Dendritic cell treated with granulocyte-macrophage colony-stimulating factor and Interleukin-4, amounts not matched to agents 40 ng/mL and 50 ng/mL, for 4 days (primary cell): ENCODE results near the gene ABLIM2.

Source experiments
- H3K27ac Mint-ChIP-seq: one replicate; pipeline ENCODE4 v1.8.0; 2022; ENCODE audit warnings: mild to moderate bottlenecking, mixed read lengths
- H3K27me3 Mint-ChIP-seq: one replicate; pipeline ENCODE4 v1.8.0; 2022; ENCODE audit warnings: mild to moderate bottlenecking, mixed read lengths
- H3K36me3 Mint-ChIP-seq: one replicate; pipeline ENCODE4 v1.8.0; 2022; ENCODE audit warnings: low read depth, mixed read lengths
- H3K4me1 Mint-ChIP-seq: one replicate; pipeline ENCODE4 v1.8.0; 2022; ENCODE audit warnings: low read depth, mixed read lengths
- H3K4me3 Mint-ChIP-seq: one replicate; pipeline ENCODE4 v1.8.0; 2022; ENCODE audit warnings: mild to moderate bottlenecking, moderate library complexity, mixed read lengths
- H3K9me3 Mint-ChIP-seq: one replicate; pipeline ENCODE4 v1.8.0; 2022; ENCODE audit warnings: mixed read lengths
- intact Hi-C: fragments of 100-400 bp; cut with micrococcal nuclease; formaldehyde crosslinking; loops from one replicate; pipeline ENCODE4 v1.15.0; 2022

Gene ABLIM2

GRCh38 chr4:8038083-8038482 lies 120.5 kb downstream of the ABLIM2 start:
- Mint-ChIP-seq H3K36me3 (no peaks in the 10 kb centered on the region), H3K27me3 (peaks cover 25% of the 10 kb centered on the region), H3K4me1 (no peaks in the 10 kb centered on the region), H3K4me3 (no peak overlapping the region), H3K27ac (no peak overlapping the region), H3K9me3 (no peaks in the 10 kb centered on the region)
- intact Hi-C loops = no loop called here

- H3K4me3 Mint-ChIP-seq = no peak overlapping the region
- intact Hi-C loops = no loop called here
- H3K36me3 Mint-ChIP-seq = no peaks in the 10 kb centered on the region
- H3K4me1 Mint-ChIP-seq = no peaks in the 10 kb centered on the region
- H3K27me3 Mint-ChIP-seq = peaks cover 22% of the 10 kb centered on the region
- no peaks in the 10 kb centered on the region for H3K9me3 Mint-ChIP-seq
- H3K27ac Mint-ChIP-seq = no peak overlapping the region
Measured at GRCh38 chr4:8037150-8037769, 121.4 kb downstream of the ABLIM2 start.

DNA sequence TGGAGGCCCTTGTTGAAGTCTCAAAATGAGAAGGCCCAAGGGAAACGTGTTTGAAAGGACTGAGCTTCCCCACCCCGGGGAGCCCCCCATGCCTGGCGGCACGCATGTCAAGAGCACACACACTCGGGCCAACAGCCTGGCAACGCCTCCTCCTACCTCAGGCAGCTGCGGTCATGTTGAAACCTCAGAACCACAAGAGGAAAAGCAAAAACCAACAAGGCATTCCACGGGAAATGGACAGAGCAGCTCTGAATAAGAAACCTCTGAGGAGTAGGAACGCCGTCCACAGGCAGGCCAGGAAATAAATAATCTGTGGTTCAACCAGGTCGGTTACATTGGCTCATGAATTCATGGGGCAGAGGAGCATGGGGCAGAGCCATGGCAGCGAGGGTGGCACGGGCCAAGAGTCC lies 123.2 kb downstream of the ABLIM2 start:
- Mint-ChIP-seq H3K36me3 (no peaks in the 10 kb centered on the region), H3K9me3 (no peaks in the 10 kb centered on the region), H3K27me3 (peaks cover 20% of the 10 kb centered on the region), H3K27ac (no peak overlapping the region), H3K4me1 (no peaks in the 10 kb centered on the region), H3K4me3 (no peak overlapping the region)
- intact Hi-C loops = no loop called here

DNA sequence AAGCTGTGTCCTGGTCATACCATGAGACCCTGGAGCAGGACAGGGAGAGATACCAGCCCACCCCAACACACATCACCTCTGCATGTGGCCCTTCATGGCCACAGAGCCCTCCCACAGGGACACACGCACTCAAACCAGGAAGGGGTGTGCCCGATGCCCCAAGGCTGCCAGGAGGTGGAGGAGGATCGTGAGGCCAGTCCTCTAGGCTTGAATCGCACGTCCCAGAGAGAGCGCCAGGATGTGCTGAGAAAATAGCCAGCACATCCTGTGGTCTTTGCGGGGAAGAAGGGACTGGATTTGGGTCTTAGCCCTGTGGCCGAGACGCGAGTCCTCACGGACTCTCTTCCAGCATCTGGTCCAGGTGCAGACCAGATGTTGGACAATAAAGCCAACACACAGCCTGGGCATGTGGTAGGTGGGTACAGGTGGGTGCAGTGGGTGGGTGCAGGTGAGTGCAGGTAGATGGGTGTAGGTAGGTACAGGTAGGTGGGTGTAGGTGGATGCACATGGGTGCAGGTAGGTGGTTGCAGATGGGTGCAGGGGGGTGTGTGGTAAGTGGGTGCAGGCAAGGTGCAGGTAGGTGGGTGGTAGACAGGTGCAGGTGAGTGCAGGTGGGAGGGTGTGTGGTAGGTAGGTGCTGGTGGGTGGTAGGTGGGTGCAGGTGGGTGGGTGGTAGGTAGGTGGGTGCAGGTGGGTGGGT lies 124.6 kb downstream of the ABLIM2 start:
- Mint-ChIP-seq H3K4me3 (no peak overlapping the region), H3K36me3 (no peaks in the 10 kb centered on the region), H3K4me1 (no peaks in the 10 kb centered on the region), H3K27ac (no peak overlapping the region), H3K9me3 (no peaks in the 10 kb centered on the region), H3K27me3 (peaks cover 13% of the 10 kb centered on the region)
- intact Hi-C loops = no loop called here

DNA sequence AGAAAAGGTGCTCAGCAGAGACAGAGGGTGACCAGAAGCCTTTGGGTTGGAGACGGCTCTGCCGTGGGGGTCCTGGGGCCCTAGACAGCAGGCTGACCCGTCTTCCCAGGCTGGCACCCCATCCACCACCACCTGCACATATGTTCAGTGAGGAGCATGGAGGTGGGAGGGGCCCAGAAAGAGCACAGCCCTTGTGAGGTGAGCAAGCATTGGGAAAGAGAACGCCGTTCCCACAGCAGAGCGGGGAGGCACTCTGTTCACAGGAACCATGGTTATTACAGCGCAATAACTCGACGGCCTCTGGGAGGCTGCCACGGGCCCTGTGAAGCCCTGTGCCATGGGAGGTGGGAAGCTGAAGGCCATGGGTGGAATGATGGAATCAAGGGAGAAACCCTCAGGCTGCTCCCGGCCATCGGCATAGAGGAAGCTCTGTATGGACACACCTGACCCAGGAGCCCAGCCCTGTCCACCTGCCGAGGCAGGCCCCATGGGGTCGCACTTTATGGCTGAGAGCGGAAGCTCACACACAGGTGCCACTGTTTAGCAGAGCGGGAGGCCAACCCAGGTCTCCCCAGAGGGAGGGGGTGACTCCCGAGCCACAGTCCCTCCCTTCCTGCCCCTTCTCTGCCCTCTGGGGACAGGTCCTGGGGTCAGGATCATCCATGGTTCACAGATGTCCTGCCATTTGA lies 125.4 kb downstream of the ABLIM2 start:
- Mint-ChIP-seq H3K4me1 (no peaks in the 10 kb centered on the region), H3K36me3 (no peaks in the 10 kb centered on the region), H3K9me3 (no peaks in the 10 kb centered on the region), H3K27me3 (peaks cover 6% of the 10 kb centered on the region), H3K4me3 (no peak overlapping the region), H3K27ac (no peak overlapping the region)
- intact Hi-C loops = no loop called here

DNA sequence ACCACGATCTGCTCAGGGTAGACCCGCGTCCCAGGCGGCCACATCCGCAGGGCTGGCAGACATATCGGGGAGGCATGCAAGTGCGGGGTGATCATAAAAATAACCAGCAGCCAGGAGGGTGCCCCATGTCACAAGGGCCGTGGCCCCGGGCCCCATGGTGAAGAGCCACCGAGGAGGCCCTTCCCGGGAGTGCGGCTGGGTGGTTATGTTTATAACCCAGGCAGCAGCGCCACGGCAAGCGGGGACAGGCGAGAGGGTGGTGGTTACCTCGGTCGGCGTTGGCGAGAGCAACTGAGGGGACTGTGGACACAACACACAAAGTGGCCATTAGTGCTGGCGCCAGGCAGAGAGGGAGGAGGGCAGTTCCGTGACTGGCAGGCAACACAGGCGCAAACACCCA lies 126.2 kb downstream of the ABLIM2 start:
- Mint-ChIP-seq H3K27me3 (peaks cover 3% of the 10 kb centered on the region), H3K9me3 (no peaks in the 10 kb centered on the region), H3K4me1 (no peaks in the 10 kb centered on the region), H3K27ac (no peak overlapping the region), H3K36me3 (no peaks in the 10 kb centered on the region), H3K4me3 (no peak overlapping the region)
- intact Hi-C loops = no loop called here

GRCh38 chr4:8030121-8030781 lies 128.4 kb downstream of the ABLIM2 start:
- Mint-ChIP-seq H3K4me1 (no peaks in the 10 kb centered on the region), H3K27ac (no peak overlapping the region), H3K27me3 (peaks cover 3% of the 10 kb centered on the region), H3K36me3 (no peaks in the 10 kb centered on the region), H3K4me3 (no peak overlapping the region), H3K9me3 (no peaks in the 10 kb centered on the region)
- intact Hi-C loops = no loop called here

- Mint-ChIP-seq H3K27me3 (peaks cover 1% of the 10 kb centered on the region), H3K36me3 (no peaks in the 10 kb centered on the region), H3K4me1 (no peaks in the 10 kb centered on the region), H3K4me3 (no peak overlapping the region), H3K27ac (no peak overlapping the region), H3K9me3 (no peaks in the 10 kb centered on the region)
- intact Hi-C loops = no loop called here
Measured at GRCh38 chr4:8029689-8030088, 128.9 kb downstream of the ABLIM2 start.

DNA sequence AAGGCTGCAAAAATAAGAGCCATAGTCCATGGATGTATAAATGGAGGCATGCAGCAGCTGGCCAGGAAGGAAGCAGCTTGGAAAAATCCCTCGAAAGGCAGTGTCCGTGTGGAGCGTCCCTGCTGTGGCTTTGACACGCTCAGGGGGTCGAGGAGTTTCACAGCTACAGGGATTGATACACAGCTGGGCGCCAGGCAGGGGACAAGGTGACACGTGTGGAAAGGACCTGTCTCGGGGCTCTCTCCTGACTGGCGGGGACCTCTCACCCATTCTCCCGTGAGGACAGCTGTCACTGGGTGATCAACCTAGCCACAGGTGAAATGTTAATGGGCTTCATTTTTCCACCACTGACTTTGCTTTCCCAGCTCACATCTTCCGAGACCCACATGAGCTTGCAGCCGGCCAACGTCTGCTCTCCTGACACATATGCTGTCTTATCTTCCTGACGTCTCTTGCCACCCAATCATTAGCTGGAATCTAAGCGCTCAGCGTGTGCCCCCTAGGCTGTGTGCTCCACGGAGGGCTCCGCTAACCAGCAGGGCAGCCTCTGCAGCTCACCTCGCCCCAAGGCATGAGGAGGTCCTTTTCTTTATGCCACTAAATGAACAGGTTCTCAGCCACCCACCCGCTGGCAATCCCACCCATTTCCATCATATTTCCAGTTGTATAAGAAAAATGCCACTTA lies 129.6 kb downstream of the ABLIM2 start:
- Mint-ChIP-seq H3K27me3 (peaks cover under 1% of the 10 kb centered on the region), H3K36me3 (no peaks in the 10 kb centered on the region), H3K4me1 (no peaks in the 10 kb centered on the region), H3K27ac (no peak overlapping the region), H3K9me3 (no peaks in the 10 kb centered on the region), H3K4me3 (no peak overlapping the region)
- intact Hi-C loops = no loop called here

DNA sequence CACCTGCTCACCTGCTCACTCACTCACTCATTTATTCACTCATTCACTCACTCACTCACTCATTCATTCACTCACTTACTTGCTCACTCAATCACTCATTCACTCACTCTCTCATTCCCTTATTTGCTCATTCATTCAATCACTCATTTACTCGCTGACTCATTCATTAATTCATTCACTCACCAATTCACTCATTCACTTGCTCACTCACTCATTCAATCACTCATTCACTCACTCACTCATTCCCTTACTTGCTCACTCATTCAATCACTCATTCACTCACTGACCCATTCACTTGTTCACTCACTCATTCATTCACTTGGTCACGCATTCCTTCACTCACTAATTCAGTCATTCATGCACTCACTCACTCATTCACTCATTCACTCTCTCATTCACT lies 130.2 kb downstream of the ABLIM2 start:
- Mint-ChIP-seq H3K9me3 (no peaks in the 10 kb centered on the region), H3K27me3 (no peaks in the 10 kb centered on the region), H3K4me3 (no peak overlapping the region), H3K27ac (no peak overlapping the region), H3K36me3 (no peaks in the 10 kb centered on the region), H3K4me1 (no peaks in the 10 kb centered on the region)
- intact Hi-C loops = no loop called here

DNA sequence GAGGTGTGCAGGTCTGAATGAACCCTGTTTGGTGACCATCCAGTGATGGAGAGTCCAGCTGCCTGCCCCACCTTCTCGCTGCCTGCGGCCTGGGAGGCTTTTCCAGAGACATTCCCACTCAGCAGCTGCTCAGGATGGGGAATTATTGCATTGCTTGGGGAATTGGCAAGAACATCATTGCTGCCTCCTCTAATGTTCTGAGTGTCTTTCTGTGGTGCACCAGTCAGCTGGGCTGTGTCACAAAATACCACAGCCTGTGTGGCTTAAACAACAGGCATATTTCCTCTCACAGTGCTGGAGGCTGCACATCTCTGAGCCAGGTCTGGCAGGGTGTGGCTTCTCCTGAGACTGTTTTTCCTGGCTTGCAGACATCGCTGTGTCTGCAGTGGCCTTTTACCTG lies 132.2 kb downstream of the ABLIM2 start:
- Mint-ChIP-seq H3K4me3 (no peak overlapping the region), H3K27me3 (no peaks in the 10 kb centered on the region), H3K36me3 (no peaks in the 10 kb centered on the region), H3K9me3 (no peaks in the 10 kb centered on the region), H3K4me1 (no peaks in the 10 kb centered on the region), H3K27ac (no peak overlapping the region)
- intact Hi-C loops = no loop called here

GRCh38 chr4:8025668-8026067 lies 132.9 kb downstream of the ABLIM2 start:
- intact Hi-C loops = no loop called here
- Mint-ChIP-seq H3K9me3 (no peaks in the 10 kb centered on the region), H3K27me3 (no peaks in the 10 kb centered on the region), H3K27ac (no peak overlapping the region), H3K4me1 (no peaks in the 10 kb centered on the region), H3K36me3 (no peaks in the 10 kb centered on the region), H3K4me3 (no peak overlapping the region)

GRCh38 chr4:8024073-8024786 lies 134.4 kb downstream of the ABLIM2 start:
- no peaks in the 10 kb centered on the region for H3K9me3 Mint-ChIP-seq
- no peaks in the 10 kb centered on the region for H3K36me3 Mint-ChIP-seq
- H3K27me3 Mint-ChIP-seq = peaks cover 6% of the 10 kb centered on the region
- intact Hi-C loops = no loop called here
- no peaks in the 10 kb centered on the region for H3K4me1 Mint-ChIP-seq
- H3K27ac Mint-ChIP-seq = no peak overlapping the region
- H3K4me3 Mint-ChIP-seq = no peak overlapping the region
